ENCODE results near the gene ADSL. TPM values are rescaled to one million over a fixed set of nuclear protein-coding genes. Genes with fewer than 3 reads are reported as not detected.

ADSL gene
- total and polyA plus RNA-seq, 2 of the 8 experiments (the other 6 are each of a cell fraction or from before 2014, with no cell fraction given) = 197 to 218 TPM

GRCh38 chr22:40404251-40405177 is 58.2 kb downstream of the ADSL start (continued):
- TF ChIP-seq SP1 (IDR thresholded peaks at IDR 0.05; ENCODE audit: low read depth, low read length) (no peak), HDAC6 (IDR thresholded peaks at IDR 0.05; ENCODE audit: low read depth, low read length) (no peak), SIX5 (IDR thresholded peaks at IDR 0.05; ENCODE audit: low read depth, low read length) (no peak)

All from H1 (cell line).